Kidney epithelial cell (primary cell): Measurements from ENCODE around the gene ZNF79. TPM values are rescaled to one million over a fixed set of nuclear protein-coding genes. Genes with fewer than 3 reads are reported as not detected.

ENCODE experiments used
- DNase-seq: peaks from one replicate; pipeline ENCODE4 v3.0.0-alpha.2; 2010; ENCODE audit warnings: low read depth
- H3K27me3 ChIP-seq: 2 replicates; pipeline ENCODE4 v1.6.0; 2011; ENCODE audit warnings: low read length; ENCODE audit not compliant: control insufficient read depth, insufficient read depth
- H3K36me3 ChIP-seq: 2 replicates; pipeline ENCODE4 v1.5.1; 2011; ENCODE audit warnings: low read length; ENCODE audit not compliant: control insufficient read depth, insufficient read depth
- H3K4me3 ChIP-seq: 2 replicates; pipeline ENCODE4 v1.5.1; 2011; ENCODE audit warnings: low read depth, mild to moderate bottlenecking, control low read depth, low read length
- total RNA-seq: library from RNA; depleted of rRNA; stranded (reverse); fragments of >200 nt; gene quantifications from 2 replicates; pipeline ENCODE4 v1.2.3, GENCODE V29; 2015
- TF ChIP-seq, protein P1 (sequence below): IDR thresholded peaks from 2 replicates; pipeline ENCODE4 v1.5.1; 2011; ENCODE audit warnings: mild to moderate bottlenecking, moderate library complexity, low read length, control low read depth, inconsistent platforms; ENCODE audit not compliant: insufficient read depth, poor library complexity, severe bottlenecking

Gene ZNF79
- total RNA-seq, 1 donor from 2014 or later, result 5.7 TPM

DNA sequence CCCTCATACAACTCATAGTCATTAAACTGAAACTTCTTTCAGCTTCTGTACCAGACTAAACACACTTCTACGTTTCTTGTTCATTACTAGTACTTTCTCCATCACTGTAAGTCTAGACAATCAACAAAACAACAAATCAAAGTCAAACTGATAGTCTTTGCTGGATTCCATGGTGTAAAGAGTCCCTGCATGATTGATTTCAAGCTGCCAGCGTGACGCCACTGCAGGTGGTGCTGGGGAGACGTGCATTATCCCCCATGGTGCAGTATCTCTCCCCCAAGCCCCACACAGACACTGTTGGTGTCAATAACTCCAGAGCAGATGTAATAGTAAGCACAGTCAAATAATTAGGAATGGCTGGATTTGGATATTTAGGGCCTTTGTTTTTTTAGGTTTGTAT is 37.9 kb upstream of the ZNF79 start:
- DNase-seq, result no peak
- no peaks in the 10 kb centered on the region for H3K27me3 ChIP-seq
- H3K36me3 ChIP-seq, result no peaks in the 10 kb centered on the region
- TF ChIP-seq, protein P1, sequence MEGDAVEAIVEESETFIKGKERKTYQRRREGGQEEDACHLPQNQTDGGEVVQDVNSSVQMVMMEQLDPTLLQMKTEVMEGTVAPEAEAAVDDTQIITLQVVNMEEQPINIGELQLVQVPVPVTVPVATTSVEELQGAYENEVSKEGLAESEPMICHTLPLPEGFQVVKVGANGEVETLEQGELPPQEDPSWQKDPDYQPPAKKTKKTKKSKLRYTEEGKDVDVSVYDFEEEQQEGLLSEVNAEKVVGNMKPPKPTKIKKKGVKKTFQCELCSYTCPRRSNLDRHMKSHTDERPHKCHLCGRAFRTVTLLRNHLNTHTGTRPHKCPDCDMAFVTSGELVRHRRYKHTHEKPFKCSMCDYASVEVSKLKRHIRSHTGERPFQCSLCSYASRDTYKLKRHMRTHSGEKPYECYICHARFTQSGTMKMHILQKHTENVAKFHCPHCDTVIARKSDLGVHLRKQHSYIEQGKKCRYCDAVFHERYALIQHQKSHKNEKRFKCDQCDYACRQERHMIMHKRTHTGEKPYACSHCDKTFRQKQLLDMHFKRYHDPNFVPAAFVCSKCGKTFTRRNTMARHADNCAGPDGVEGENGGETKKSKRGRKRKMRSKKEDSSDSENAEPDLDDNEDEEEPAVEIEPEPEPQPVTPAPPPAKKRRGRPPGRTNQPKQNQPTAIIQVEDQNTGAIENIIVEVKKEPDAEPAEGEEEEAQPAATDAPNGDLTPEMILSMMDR, result no peak
- no peak overlapping the region for H3K4me3 ChIP-seq

DNA sequence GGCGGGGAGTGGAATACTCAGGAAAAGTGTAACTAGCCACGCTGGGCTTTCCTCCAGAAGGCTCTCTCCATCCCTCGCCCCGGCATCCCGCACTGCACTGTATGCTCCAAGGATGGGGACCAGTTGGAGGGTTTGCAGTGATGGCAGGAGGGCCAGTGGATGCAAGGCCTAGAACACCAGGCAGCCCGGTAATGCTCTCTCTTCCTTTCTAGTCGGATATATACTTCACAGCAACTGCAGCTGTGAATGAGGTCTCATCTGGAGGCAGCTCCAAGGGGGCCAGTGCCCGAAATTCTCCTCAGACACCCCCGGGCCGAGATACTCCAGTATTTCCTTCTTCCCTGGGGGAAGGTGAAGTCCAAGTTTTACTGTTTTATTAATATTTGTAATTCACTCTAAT is 37.2 kb upstream of the ZNF79 start:
- Histone ChIP-seq H3K4me3 (no peak overlapping the region), H3K36me3 (no peaks in the 10 kb centered on the region), H3K27me3 (no peaks in the 10 kb centered on the region)
- DNase-seq, result no peak
- TF ChIP-seq, protein P1, result no peak

DNA sequence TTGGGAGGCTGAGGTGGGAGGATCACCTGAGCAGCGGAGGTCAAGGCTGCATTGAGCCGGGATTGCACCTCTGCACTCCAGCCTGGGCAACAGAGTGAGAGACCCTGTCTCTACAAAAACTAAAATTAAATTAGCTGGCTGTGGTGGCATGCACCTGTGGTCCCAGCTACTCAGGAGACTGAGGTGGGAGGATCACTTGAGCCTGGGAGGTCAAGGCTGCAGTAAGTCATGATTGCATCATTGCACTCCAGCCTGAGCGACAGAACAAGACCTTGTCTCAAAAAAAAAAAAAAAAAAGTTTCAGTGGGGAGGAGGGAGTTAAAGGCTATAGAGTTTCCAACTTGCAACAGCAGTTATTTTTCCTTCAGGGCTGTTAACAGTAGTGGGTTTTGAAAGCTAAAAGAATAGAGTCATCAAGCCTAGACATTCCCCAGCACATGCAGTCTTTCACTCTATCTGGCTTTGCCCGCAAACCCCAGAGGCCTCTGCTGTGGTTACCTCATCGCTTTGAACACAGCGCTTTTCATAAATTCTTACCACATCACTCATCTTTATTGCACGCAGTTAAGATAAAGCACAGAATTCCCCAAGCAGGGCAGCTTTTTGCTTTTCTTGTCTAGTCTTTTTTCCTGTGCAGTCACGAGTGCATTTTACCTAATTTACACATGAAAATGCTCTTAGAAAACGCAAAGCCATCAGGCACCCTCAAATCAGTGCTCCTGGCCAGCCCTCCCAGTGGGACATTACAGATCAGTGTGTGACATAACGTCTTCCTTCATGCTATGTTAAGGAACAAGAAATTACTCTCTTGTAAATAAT is 35.9 kb upstream of the ZNF79 start:
- no peak overlapping the region for H3K4me3 ChIP-seq
- DNase-seq, result peak; percentile 93
- no peaks in the 10 kb centered on the region for H3K36me3 ChIP-seq
- no peaks in the 10 kb centered on the region for H3K27me3 ChIP-seq
- TF ChIP-seq, protein P1, result no peak

DNA sequence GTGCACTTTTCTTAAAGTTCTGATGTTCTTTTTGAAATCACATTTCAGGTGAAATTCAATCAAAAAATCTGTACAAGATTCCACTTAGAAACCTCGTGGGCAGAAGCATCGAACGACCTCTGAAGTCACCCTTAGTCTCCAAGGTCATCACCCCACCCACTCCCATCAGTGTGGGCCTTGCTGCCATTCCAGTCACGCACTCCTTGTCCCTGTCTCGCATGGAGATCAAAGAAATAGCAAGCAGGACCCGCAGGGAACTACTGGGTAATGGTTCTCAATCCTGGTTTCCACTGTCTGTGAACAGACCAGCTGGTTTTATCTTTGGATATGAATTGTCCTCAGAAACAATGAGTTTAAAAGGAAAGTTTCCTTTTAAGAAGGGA is 35.3 kb upstream of the ZNF79 start:
- H3K36me3 ChIP-seq, result no peaks in the 10 kb centered on the region
- no peaks in the 10 kb centered on the region for H3K27me3 ChIP-seq
- no peak overlapping the region for H3K4me3 ChIP-seq
- TF ChIP-seq, protein P1, result no peak
- no peak for DNase-seq

DNA sequence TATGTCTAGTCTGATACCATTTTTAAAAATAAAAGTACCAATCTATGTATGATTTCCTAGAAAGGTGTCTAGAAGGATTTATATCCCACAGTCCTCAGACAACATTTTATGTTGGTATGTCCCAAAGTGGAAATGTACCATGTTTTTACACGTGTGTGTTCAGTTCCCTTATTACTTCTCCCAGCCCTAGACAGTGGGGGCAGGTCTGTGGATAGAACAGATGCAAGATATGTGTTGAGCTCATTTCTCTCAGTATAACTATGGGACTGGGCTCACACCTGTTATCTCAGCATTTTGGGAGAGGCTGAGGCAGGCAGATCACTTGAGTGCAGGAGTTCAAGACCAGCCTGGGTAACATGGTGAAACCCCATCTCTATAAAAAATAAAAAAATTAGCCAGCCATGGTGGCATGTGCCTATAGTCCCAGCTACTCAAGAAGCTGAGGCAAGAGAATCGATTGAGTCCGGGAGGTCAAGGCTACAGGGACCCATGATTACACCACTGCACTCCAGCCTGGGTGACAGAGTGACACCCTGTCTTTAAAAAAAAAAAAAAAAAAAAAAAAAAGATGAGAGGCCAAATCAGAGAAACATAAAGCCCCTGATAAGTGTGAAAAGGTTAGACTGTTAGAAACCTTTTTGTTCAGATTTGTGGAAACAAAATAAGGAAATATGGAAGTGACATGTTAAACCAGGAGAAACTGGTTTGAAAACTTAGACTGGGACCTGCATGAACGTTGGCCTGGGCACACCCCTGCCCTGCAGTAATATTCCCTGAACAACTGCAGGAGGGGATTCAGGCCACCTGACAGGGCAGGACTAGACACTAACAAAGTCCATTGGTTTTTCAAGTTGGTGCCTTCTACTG is 34.6 kb upstream of the ZNF79 start:
- Histone ChIP-seq H3K36me3 (no peaks in the 10 kb centered on the region), H3K27me3 (no peaks in the 10 kb centered on the region), H3K4me3 (no peak overlapping the region)
- TF ChIP-seq, protein P1, result no peak
- DNase-seq, result no peak
